GM19035 (cell line): ENCODE data around the gene NRN1L.
"Not testable (repeated sequence)": the region's sequence is repeated elsewhere in the genome, so short reads cannot be mapped to it uniquely, and the experiment has no call there.

ENCODE experiments used
- ATAC-seq: cut with Tn5 transposase; IDR thresholded peaks from one replicate; pipeline ENCODE4 v1.9.1; 2021; ENCODE audit not compliant: unreplicated experiment

NRN1L gene

DNA sequence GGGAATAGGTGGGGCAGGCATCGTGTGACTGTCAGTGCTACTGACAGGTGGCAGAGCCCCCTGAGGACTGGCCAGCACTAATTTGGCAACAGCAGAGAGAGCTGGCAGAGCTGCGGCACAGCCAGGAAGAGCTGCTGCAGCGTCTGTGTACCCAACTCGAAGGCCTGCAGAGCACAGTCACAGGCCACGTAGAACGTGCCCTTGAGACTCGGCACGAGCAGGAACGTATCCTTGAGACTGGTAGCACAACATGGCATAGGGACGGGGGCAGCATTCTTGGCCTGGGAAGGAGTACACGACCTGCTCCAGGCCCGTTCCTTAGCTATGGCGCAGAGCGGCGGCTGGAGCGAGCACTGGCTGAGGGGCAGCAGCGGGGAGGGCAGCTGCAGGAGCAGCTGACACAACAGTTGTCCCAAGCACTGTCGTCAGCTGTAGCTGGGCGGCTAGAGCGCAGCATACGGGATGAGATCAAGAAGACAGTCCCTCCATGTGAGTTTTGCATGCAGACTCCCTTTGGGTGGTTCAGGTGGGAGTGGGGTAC, 3.0 kb upstream of the NRN1L start:
- ATAC-seq, result no peak

DNA sequence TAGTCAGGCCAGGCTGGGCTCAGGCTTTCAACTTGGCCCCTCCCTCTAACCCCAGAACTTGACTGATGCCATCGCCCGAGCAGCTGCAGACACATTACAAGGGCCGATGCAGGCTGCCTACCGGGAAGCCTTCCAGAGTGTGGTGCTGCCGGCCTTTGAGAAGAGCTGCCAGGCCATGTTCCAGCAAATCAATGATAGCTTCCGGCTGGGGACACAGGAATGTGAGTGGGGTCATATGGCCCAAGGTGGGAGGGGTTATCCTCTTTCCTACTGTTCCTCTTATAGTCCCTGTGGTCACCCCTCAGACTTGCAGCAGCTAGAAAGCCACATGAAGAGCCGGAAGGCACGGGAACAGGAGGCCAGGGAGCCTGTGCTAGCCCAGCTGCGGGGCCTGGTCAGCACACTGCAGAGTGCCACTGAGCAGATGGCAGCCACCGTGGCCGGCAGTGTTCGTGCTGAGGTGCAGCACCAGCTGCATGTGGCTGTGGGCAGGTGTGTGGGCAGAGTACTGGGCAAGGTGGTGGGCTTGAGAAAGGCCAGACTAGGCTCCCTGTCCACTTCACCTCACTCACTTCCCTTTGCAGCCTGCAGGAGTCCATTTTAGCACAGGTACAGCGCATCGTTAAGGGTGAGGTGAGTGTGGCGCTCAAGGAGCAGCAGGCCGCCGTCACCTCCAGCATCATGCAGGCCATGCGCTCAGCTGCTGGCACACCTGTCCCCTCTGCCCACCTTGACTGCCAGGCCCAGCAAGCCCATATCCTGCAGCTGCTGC, 2.1 kb upstream of the NRN1L start:
- ATAC-seq, result no peak

DNA sequence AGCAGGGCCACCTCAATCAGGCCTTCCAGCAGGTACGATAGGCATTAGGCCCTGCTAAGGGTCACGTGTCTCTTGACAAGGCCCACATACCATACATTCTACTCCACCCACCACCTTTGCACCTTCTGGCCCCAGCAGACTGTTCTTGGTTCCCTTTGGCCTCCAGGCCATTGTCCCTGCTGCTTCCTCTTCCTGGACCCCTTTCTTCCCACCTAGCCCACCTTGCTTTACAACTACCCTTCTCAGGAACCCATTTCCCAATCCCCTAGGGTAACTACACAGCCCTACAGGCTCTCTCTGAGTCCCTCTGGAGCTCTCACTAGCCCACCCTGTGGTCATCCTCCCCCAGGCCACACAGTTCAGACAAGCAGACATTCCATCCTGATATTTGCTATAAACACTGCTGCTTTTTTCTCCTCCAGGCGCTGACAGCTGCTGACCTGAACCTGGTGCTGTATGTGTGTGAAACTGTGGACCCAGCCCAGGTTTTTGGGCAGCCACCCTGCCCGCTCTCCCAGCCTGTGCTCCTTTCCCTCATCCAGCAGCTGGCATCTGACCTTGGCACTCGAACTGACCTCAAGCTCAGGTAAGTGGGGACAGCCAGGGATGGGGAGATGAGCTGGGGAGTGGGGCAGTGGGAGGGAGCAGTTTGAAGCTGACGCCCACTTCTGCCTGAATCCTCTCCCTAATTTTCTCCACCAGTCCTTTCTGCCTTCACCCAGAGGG, 1.4 kb upstream of the NRN1L start:
- ATAC-seq, result no peak

GRCh38 chr16:67883872-67884261, 818 bp upstream of the NRN1L start:
- ATAC-seq, result no peak

GRCh38 chr16:67885545-67885944, 860 bp downstream of the NRN1L start:
- no peak for ATAC-seq

GRCh38 chr16:67885976-67886375, 1.3 kb downstream of the NRN1L start:
- ATAC-seq, result no peak

- no peak for ATAC-seq
Measured at GRCh38 chr16:67886387-67886786, 1.7 kb downstream of the NRN1L start.

DNA sequence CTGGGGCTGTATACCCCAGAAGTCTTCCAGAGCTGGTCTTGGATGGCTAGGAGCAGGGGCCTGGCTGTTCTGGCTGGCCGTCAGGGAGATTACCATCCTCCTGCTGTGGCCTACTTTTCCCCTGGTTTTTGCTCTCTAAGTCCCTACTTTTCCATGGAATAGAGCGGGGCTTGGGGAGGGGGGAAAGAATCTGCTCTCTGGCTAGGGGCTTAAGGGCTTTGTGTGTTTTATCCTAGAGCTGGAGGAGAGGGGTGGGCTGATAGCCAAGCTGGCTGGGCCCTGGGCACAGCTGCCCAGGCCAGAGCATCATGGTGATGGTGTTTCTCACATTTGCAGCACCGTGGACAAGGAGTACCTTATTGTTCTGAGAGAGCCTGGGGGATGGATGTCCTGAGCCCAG, 3.6 kb downstream of the NRN1L start:
- ATAC-seq, result no peak

GRCh38 chr16:67892375-67892774, 7.7 kb downstream of the NRN1L start:
- ATAC-seq, result no peak

DNA sequence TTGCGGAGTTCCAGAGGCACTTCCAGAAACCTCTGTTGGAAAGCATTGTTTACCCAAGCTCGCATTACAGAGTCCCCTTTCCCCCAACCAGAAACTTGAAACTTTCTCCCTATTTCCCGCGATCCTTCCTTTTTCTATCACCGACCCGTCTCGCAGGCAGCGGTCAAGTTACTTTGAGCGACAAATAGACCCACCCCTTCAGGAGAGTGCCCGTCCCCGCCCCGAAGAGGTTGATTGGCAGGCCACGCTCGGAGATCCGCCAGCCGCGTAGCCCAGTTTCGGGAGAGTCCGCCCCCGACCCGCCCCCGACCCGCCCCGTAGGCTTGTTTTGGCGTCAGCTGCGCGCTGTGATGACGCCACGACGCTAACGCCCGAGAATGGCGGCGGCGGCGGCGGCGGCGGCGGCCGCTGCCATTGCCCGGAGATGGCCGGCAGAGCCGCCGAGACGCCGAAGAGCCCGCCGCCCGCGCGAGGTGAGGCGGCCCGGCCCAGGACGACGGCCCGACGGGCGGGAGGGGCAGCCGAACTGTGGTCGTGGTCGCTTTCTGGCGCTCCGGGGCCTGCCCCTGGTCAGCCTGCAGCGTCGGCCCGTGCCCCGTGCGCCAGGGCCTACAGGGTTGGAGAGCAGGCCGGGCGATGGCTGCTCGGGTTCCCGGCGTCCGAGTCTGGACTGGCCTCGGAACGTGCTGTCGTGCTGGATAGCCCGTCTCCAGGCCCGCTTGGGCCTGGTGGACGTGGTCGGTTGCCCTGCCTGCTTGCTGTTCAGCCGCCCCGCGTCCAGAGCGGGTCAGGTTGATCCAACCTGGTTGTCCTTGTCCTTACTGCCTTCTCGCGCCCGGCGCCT, 8.4 kb downstream of the NRN1L start, which contains the start of gene PSKH1:
Gene PSKH1, plus strand, starts transcription at position 356 of the 844 bp plus-strand sequence. CDS start 15,496 bp downstream, outside the sequence.
- peak; percentile 93 for ATAC-seq

GRCh38 chr16:67893743-67894399, 9.2 kb downstream of the NRN1L start:
- no peak for ATAC-seq

- no peak for ATAC-seq
Measured at GRCh38 chr16:67897231-67897630, 12.5 kb downstream of the NRN1L start.

DNA sequence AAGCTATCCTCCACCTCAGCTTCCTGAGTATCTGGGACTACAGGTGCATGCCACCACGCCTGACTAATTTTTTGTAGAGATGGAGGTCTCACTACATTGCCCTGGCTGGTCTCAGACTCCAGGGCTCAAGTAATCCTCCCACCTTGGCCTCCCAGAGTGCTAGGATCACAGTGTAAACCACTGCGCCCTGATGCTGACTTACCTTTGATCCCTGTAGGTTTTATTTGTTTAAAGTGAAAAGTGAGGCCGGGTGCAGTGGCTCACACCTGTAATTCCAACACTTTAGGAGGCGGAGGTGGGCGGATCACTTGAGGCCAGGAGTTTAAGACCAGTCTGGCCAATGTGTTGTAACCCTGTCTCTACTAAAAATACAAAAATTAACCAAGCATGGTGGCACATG, 17.0 kb downstream of the NRN1L start:
- ATAC-seq, result no peak

GRCh38 chr16:67902831-67903230, 18.1 kb downstream of the NRN1L start:
- no peak for ATAC-seq

DNA sequence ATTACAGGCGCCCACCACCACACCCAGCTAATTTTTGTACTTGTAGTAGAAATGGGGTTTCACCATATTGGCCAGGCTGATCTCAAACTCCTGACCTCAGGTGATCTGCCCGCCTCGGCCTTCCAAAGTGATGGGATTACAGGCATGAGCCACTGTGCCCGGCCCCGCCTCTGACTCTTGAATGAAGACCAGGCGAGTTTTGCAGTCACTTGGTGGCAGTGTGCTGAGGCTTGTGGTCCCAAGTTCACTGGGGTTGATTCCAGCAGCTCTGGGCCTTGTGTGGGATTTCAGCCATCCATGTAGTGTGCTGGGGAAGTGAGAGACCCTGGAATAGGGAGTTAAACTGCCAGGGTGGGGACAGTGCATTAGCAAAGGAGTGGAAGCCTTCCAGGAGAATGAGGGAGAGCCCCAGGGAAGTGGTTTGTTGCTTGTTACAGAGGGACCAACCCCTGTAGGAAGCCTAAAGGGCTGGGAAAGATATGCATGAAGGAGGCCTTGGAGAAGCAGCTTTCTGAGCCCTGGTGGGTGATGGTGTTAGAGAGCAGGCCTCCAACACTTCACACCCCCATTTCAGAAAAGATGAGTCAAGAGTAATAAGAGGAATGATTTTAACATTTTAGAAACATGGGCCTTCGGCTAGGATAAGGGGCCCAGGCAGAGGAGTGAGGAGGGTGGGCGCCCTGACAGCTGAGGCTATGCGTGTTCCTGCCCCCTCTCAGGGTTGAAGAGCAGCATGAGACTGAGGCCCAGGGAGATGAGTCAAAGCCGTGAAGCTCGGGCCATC, 22.9 kb downstream of the NRN1L start:
- no peak for ATAC-seq

- ATAC-seq, result no peak
Measured at GRCh38 chr16:67909056-67909742, 24.5 kb downstream of the NRN1L start.

DNA sequence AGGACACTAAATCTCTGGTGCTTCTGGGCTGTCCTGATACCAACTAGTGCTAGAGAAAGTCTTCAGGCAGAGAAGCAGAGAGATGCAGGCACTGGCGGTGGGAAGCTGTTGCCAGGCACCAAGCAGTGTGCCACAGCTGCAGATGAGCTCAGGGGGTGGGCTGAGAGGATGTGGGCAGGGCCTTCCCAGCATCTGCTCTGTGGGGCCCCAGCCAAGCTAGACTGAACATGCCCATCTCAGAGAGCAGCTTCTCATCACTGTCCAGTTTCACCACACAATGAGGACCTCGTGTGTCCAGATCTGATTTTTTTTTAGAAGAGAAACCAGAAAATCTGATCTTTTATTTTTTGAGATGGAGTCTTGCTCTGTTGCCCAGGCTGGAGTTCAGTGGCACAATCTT, 25.5 kb downstream of the NRN1L start:
- no peak for ATAC-seq

DNA sequence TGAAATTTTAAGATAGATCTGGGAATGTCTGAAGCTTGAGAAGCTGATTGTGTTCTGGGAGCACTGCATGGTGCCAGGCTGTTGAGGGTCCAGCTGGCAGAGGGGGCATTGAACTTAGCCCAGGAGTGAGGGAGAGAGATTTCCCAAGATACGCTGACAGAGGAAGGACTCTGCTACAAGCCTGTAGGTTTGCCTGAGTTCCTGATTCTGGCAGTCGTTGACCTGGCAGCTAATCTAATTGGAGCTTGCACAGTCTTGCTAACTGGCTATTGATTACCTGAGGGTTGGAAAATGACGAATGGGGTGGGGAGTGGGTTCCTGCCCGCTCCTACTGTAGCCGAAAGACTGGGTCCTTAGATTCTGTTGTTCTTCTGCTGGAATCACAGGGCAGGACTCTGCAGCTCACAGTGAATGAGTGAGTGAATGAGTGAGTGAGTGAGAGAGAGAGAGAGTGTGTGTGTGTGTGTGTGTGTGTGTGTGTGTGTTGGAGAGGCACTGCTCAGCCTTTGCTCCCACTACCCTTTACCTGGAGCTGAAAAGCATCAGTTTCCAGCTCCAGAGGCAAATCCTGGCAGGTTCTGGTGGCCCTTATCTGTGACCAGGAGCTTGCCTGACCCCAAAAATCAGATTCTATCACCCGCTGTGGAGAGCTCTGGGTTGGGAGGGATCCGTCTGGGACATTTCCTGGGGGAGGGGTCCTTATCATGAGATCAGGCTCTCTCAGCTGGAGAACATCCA, 30.2 kb downstream of the NRN1L start:
- ATAC-seq, result no peak

DNA sequence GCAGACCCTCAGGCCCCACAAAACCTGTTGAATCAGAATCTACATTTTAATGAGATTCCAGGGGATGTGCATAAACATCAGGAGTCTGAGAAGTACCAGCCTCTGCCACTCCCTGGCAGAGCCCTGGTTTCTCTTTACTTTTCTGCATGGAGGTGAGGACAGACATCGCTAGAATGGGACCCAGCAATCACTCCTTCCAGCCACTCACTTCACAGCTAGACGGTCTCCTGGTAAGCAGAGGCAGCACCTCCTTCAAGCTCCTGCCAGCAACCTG, 30.7 kb downstream of the NRN1L start:
- not testable (repeated sequence) for ATAC-seq
